Activated CD8-positive, alpha-beta memory T cell treated with anti-CD3 and anti-CD28 coated beads for 1 hour (primary cell): ENCODE results near the gene SLC25A40.
"Not testable (repeated sequence)": the region's sequence is repeated elsewhere in the genome, so short reads cannot be mapped to it uniquely, and the experiment has no call there.

Experiments
- DNase-seq, 2 donors: peaks; one replicate each; pipeline ENCODE4 v3.0.0-alpha.2; 2020; ENCODE audit warnings: low read depth in 1 of 2; ENCODE audit errors: extremely low read depth in 1 of 2

Gene SLC25A40

DNA sequence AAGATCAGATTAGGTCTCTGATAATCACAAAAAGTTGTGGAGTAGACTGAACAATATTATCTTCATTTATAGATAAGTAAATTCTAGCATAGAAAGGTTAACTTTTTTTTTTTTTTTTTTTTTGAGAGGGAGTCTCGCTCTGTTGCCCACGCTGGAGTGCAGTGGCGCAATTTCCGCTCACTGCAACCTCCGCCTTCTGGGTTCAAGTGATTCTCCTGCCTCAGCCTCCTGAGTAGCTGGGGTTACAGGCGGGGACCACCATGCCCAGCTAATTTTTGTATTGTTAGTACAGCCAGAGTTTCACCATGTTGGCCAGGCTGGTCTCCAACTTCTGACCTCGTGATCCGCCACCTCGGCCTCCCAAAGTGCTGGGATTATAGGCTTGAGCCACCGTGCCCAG is 2.8 kb downstream of the SLC25A40 start:
- not testable (repeated sequence) for DNase-seq

DNA sequence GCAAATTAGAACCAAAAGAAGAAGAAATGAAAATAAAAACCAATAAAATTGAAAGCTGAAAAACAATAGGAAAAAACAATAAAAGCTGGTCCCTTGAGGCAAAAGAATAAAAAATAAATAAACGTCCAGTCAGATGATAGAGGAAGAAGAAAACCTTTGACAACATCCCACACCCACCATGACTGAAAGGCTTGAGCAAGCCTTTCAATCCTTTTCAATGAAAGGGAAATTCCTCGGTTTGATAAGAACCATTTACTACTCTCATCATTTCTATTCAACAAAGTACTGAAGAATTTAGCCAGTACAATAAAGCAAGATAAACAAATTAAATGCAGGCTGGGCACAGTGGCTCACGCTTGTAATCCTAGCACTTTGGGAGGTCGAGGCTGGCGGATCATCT is 3.8 kb downstream of the SLC25A40 start:
- DNase-seq: no peak

DNA sequence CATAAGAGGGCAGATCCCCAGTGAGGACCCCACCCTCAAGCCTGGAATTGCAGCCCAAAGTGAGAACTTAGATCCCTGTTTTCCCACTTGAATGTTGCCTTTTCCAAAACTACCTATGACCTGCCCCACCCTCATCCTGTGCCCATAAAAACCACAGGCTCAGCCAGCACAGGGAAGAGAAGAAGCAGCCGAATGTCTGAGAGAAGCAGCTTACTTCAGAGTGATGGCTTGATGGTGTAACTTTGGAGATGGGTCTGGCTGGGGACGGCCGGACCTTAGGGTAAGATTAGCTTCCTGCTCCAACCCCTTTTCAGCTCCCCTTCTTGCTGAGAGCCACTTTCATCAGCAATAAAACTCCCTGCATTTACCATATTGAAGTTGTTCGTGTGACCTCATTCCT is 5.7 kb downstream of the SLC25A40 start:
- DNase-seq: no peak

DNA sequence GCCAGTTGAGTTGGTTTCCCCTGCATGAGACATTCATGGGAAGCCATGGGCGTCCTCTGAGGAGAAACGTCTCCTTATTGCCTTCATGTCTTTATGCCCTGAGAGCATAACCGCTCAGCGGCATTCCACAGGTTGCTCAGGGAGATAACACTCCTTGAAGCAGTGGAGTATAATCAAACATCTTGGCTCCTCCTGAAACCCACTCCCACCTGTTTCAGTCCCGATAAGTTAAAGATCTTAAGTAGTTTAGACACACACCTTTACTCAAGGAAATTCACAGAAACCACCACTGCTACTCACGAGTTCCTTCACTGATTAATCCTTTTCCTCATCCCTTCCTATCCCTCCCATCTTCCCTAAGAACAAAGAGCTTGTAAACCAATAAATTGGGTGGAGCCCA is 9.6 kb downstream of the SLC25A40 start:
- DNase-seq: not testable (repeated sequence)

DNA sequence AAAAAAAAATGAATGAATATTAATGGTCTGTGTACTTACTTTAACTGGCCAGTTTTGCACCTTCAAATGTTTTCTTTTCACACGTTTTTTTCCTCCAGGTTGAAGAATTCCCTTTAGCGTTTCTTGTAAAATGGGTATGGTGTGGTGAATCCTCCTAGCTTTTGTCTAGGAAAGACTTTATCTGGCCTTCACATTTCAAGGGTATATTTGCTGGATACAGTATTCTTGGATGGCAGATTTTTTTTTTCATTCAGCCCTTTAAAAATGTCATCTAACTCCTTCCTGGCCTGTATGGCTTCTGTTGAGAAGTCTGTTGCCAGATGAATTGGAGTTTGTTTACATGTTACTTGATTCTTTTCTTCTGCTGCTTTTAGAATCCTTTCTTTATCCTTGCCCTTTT is 10.1 kb downstream of the SLC25A40 start:
- no peak for DNase-seq

DNA sequence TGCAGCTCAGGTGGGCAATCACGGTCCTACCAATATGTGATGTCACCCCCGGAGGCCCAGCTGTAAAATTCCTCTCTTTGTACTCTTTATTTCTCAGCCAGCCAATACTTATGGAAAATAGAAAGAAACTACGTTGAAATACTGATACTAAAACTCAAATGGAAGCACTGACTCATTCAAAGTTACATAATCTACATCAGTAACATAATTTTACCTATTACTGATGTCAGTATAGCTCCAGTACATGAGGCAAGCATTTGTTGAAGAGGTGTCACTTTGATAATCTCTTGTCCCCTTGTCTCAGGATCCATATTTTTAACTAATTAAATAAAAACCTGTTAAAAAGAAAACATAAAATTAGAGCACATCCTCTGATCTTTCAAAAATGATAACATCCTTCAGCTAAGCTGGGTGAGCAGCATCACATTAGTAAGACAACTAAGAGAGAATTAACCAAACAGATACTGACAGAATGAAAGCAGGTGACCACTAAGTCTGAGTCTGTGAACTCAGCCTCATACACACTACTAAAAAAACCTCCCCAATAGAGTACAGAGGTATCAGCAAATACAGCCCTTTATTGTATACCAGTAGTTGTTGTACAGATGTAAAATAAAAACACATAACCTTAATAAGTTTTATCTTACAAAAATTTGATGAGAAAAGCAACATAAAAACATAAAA is 17.6 kb downstream of the SLC25A40 start:
- DNase-seq: no peak

DNA sequence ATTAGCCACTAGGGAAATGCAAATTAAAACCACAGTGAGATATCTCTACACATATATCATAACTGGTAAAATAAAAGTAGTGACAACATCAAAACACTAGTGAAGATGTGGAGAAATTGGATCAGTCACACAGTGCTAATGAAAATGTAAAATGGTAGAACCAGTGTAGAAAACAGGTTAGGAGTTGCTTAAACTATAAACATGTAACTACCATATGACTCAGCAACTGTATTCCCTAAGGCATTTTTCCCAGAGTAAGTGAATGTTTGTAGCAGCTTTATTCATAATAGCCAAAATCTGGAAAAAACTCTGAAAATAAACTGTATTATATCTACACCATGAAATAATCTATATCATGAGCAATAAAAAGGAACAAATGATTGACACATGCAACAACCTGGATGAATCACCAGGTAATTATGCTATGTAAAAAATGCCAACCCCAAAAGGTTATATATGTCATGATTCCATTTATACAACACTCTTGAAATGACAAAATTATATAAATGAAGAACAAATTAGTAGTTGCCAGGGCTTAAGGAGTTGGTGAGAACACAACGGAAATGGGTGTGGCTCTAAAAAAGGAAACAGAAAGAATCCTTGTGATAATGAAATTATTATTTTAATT is 22.8 kb downstream of the SLC25A40 start:
- no peak for DNase-seq

DNA sequence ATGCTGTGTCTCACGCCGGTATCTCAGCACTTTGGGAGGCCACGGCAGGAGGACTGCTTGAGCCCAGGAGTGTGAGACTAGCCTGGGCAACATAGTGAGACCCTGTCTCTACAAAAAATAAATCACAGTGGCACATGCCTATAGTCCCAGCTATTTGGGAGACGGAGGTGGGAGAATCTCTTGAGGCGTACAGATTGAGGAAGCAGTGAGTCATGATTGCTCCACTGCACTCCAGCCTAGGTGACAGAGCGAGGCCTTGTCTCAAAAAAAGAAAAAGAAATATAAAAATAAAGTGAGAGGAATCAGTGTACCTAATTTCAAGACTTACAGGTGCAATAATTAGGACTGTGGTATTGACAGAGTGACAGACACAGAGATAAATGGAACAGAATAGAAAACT is 23.9 kb downstream of the SLC25A40 start:
- DNase-seq: no peak

DNA sequence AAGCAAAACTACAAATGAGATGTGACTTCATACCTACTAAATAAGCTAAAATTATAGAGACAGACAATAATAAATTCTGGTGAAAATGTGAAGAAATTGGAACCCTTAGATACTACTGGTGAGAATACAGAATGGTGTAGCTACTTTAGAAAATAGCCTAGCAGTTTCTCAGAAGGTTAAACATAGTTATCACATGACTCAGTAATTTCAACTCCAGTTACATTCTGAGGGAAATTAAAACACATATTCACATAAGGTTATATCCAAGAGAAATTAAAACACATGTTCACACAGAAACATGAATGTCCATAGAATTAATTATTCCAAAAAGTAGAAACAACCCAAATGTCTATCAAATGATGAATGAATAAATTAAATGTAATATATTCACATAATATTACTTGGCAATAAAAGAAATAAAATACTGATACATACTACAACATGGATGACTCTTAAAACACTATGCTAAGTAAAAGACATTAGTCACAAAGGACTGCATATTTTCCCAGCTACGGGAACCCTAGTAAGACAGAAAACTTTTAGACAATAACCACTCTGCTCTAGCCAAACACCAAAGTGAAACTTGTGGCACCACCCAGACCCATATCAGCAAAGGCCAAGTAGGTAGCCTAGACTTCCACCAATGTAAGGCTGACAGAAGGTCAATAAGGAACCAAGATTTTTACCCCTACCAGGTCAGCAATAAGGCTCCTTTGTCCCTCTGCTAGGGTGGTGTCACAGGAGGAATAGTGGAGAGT is 25.1 kb downstream of the SLC25A40 start:
- DNase-seq: no peak

DNA sequence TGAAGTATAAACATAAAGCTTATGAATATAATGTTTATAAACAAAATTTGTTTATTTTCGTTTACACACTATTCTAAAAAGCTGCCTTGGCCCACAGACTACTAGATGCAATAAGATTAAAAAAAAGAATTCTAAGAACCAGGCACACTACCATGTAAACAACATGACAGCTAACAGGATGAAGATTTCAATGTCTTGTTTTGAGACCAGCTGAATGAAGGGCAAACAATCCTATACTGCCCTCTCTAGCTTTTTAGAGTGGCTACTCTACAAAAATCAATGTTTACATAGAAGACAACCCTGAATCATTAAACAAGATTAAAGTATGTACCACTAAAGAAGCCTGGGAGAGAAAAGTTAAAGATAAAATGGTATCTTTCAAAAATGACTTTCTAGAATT is 38.6 kb downstream of the SLC25A40 start:
- no peak for DNase-seq

DNA sequence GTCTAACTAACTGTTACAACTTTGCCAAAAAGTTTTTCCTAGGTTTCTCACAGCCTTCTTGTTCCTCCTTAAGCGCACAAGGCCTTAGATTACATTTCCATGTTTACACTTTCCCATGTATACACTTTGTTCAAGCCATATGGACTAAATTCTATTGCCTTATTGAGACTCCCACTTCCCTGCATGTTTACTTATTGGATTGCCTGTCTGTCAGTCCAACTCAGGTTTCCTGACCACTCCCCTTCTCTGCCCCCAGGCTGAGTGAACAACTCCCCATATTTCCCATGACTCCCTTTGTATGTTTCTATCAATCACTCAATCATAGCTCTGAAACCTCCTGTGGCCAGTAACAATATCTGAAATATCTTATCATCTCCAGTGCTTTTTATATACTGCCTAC is 43.0 kb downstream of the SLC25A40 start:
- no peak for DNase-seq

DNA sequence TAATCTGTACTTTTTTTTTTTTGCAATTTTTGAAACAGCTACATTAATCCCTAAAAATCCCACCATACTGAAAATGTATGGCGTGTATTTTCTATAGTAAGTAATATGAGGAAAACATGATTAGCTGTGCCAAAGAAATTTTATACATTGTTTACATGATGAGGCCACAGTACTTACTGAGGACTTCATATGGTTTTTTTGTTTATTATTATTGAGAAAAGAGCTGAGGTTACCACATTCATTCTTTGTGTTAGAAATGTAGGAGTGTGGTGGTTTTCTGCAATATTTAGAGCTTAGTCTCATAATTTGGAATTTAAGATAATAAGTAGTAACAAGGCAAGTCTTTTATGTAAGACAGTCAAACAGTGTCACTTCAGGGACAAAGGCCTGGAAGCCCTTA is 45.1 kb downstream of the SLC25A40 start:
- no peak for DNase-seq

DNA sequence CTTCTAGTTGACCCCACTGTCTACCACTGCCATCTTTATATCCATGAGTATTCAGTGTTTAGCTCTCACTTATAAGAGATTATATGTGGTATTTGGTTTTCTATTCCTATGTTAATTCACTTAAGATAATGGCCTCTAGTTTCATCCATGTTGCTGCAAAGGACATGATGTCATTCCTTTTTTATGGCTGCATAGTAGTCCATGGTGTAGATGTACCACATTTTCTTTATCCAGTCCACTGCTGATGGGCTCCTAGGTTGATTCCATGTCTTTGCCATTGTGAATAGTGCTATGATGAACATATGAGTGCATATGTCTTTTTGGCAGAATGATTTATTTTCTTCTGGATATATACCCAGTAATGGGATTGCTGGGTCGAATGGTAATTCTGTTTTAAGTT is 47.8 kb downstream of the SLC25A40 start:
- not testable (repeated sequence) for DNase-seq

DNA sequence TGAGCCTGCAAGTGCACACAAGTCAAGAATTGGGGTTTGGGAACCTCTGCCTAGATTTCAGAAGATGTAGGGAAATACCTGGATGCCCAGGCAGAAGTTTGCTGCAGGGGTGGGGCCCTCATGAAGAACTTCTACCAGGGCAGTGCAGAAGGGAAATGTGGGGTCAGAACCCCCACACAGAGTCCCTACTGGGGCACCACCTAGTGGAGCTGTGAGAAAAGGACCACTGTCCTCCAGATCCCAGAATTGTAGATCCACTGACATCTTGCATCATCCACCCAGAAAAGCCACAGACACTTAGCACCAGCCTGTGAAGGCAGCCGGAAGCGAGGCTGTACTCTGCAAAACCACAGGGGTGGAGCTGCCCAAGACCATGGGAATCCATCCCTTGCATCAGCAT is 50.8 kb downstream of the SLC25A40 start:
- not testable (repeated sequence) for DNase-seq

DNA sequence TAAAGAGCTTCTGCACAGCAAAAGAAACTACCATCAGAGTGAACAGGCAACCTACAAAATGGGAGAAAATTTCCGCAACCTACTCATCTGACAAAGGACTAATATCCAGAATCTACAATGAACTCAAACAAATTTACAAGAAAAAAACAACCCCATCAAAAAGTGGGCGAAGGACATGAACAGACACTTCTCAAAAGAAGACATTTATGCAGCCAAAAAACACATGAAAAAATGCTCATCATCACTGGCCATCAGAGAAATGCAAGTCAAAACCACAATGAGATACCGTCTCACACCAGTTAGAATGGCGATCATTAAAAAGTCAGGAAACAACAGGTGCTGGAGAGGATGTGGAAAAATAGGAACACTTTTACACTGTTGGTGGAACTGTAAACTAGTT is 54.1 kb downstream of the SLC25A40 start:
- DNase-seq: not testable (repeated sequence)

DNA sequence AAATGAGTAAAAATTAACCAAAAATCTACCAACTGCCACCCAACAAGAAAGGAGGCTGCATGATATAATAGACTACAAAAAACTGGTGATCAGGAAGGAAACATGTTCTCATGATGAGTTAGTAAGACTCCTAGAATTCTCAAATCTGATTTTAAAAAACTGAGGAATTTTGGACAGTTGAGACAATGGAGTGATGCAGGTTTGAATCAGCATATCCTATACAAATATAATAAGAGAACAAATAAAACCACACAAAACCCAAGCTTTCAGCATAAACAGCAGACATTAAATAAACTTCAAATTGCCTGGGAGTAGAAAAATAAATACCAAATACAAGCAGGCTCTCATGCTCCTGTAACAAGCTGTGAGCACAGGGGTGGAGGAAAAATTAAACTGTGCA is 57.8 kb downstream of the SLC25A40 start:
- DNase-seq: no peak

DNA sequence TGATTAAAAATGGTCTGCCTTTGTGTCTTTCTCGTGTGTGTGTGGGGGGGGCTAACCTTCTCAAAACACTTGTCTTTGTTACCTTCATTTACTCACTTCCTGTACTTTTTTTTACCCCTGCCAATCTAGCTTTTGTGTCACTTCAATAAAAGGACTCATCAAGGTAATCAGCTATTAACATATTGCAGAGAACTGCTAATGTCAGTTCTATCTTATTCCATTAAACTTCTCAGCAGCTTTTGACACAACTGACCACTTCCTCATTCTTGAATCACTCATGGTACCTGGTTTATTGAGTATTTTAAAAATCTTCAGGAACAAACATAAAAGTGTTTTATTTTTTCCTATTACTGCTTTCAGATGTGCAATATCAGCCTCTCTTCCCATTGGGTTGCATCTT is 59.8 kb downstream of the SLC25A40 start:
- DNase-seq: no peak

DNA sequence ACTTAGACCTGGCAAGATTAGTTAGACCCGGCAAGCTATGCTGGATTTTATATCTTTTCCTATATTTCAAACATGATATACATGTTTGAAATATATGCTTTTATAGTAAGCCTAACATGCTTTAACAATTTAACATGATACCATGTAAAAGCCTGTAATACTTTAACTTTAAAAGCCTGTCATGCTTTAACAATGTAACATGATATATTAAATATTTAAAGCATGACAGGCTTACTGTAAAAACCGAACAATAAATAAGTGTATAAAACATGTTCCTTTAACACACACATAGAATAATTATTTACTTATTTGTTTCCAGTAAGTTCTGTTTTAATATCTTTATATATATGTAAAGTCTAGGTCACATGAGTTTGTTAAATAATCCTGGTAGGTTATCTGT is 65.4 kb downstream of the SLC25A40 start:
- DNase-seq: no peak

DNA sequence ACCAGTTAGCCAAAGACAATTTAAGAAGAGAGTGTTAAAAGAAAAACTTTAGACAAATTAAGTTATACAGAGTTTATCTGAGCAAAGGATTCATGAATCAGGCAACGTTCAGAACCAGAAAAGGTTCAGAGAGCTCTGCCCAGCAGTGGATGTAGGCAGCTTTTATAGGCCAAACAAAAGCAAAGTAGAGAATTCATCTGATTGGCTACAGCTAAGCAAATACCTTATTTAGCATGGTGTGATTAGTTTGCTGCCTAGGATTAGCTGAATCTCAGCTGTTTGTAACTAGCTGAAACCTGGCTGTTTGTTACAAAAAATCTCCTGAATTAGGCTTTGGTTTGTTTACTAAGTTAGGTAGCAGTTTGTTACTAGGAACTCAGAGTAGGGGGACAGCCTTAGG is 66.0 kb downstream of the SLC25A40 start:
- DNase-seq: no peak

DNA sequence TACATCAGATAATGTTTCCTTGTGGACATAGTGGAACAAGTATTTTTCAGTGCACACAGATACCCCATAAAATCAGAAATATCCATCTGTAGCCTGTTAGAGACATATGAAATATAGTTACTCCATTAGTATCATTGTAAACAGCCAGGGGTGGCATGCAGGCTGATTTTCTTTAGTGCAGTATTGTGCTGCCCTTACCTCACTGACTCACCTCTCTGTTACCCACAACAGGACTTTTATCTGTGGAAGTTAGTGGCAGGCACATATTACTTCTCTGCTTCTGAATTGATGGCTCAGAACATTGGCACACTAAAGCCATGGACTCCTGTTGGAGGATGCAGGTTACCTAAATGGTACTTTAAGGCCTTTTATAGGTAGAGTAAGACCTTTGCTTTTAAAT is 70.0 kb downstream of the SLC25A40 start:
- no peak for DNase-seq

DNA sequence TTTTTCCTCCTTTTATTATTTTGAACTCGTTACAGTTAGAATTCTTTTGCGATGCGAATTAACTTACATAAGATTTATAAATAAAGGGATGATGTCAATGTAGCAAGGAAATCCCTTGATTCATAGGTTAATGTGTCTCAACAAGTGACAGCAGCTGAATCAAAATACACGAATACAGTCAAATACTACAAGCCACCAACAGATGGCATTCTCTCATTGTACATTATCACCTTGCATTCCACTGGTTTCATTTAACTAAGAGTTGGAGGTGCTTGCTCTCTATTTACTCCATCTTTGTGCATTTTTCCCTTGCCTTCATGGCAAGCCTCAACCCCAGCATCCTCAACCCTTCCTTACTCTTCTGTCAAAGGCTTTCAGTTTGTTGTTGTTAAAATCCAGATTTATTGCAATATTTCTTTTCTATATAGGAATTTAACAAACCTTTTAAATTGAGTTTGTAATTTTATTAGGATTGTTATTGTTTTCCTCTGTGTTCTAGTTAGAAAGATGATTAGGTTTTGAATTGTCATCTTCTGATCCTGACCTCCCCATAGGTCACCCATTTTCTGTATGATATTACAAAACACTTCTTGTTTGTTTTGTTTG is 78.3 kb downstream of the SLC25A40 start:
- no peak for DNase-seq

DNA sequence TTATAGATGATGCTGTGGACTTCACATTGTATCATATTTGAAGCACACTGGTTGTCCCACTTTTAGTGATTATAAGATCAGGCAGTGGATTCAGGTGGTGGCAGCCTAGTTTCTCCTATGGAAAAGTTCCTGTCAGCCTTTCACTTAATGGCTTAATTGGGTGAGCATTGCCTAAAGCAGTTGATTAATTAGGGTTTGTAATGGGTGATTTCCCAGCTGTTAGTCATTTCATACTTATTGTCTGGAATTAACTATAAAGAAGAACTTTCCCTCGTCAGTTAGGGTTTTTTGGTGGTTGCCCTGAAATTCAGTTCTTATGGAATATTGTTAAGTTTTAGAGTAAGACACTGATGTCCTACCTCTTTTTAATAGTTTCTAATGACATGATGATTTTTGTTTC is 78.8 kb downstream of the SLC25A40 start:
- DNase-seq: no peak
